DOHH2 (cell line): Measurements from ENCODE around the gene PMVK.

Experiments
- CTCF ChIP-seq: fragments of 200-600 bp; sonication (generic); IDR thresholded peaks from one replicate; pipeline ENCODE4 v1.5.1; 2014; ENCODE audit warnings: antibody characterized with exemption, mild to moderate bottlenecking, low read depth, low read length; ENCODE audit not compliant: poor library complexity, severe bottlenecking
- EZH2phosphoT487 ChIP-seq: fragments of 200-600 bp; sonication (generic); IDR thresholded peaks from 2 replicates; pipeline ENCODE4 v1.6.1; 2017; ENCODE audit warnings: borderline replicate concordance, mild to moderate bottlenecking, antibody characterized with exemption, low read length, moderate library complexity, mixed read lengths

- TF ChIP-seq CTCF (no peak), EZH2phosphoT487 (no peak)
Measured at GRCh38 chr1:154895798-154896197, 40.7 kb downstream of the PMVK start.
